Measurements from ENCODE around the gene ARMH2. TPM values are rescaled to one million over a fixed set of nuclear protein-coding genes. Genes with fewer than 3 reads are reported as not detected.
"Not testable (repeated sequence)": the region's sequence is repeated elsewhere in the genome, so short reads cannot be mapped to it uniquely, and the experiment has no call there.

The ARMH2 gene
- total and polyA plus RNA-seq, 10 of the 15 experiments (the other 5 are each of a cell fraction or from before 2014, with no cell fraction given), result 0.18 to 0.46 TPM; not detected in 8

GRCh38 chr6:24755279-24755678 lies 43.4 kb downstream of the ARMH2 start:
- CTCF ChIA-PET, result interaction anchor here (0.7 to 2.6 kb wide), 3 partner anchors 11 to 1071 kb away, joined by 3 to 8 read pairs (median 3); no protein-coding TSS in a partner anchor
- SMC1A ChIA-PET (ENCODE audit: uncharacterized antibody, unreplicated experiment), result no interaction called here
- H3K27me3 ChIP-seq (replicated peaks in 1 of 2; ENCODE audit: control insufficient read depth in 2 of 2, insufficient read depth in 2 of 2, low read length in 1 of 2), result no peaks in the 10 kb centered on the region
- RAD21 ChIA-PET (ENCODE audit: unreplicated experiment), result no interaction called here
- intact Hi-C loops (cut with micrococcal nuclease; ENCODE audit: unreplicated experiment) (no loop called here), in situ Hi-C loops (cut with MboI) (no loop called here)
- H3K9ac ChIP-seq (ENCODE audit: control insufficient read depth, insufficient read depth, low read length), result no peak overlapping the region
- H3K4me2 ChIP-seq (ENCODE audit: control insufficient read depth, insufficient read depth), result no peak overlapping the region
- POLR2A ChIA-PET, result no interaction called here
- no peak overlapping the region for H3K27ac ChIP-seq (ENCODE audit: control insufficient read depth, insufficient read depth)
- peaks cover 2% of the 10 kb centered on the region; the same call in 2 of the 3 replicates for H3K9me3 ChIP-seq (replicated peaks; ENCODE audit: control insufficient read depth, insufficient read depth, low read length)
- ATAC-seq (no peak), DNase-seq (ENCODE audit: low read depth, low spot score) (no peak), FAIRE-seq (no peak)
- no TSS peak for BruUV-seq (replicated peaks)
- no peaks in the 10 kb centered on the region for H3K4me1 ChIP-seq (ENCODE audit: control insufficient read depth, insufficient read depth, low read length)
- no peaks in the 10 kb centered on the region for H3K79me2 ChIP-seq (ENCODE audit: control insufficient read depth, insufficient read depth, low read length)
- TF ChIP-seq RBBP5 (conservative IDR thresholded peaks at IDR 0.05) (no peak), E4F1 (IDR thresholded peaks at IDR 0.05; ENCODE audit: borderline replicate concordance, partially characterized antibody) (no peak), ZNF217 (IDR thresholded peaks at IDR 0.05) (no peak), IRF5 (IDR thresholded peaks at IDR 0.05; ENCODE audit: borderline replicate concordance) (no peak), SMAD5 (IDR thresholded peaks at IDR 0.05; ENCODE audit: low read depth) (no peak)
- H4K20me1 ChIP-seq (ENCODE audit: control insufficient read depth, insufficient read depth), result no peaks in the 10 kb centered on the region
- no peak overlapping the region for H3K4me3 ChIP-seq
- no peak overlapping the region for H2AFZ ChIP-seq (ENCODE audit: control insufficient read depth, low read depth, low read length)
- no peaks in the 10 kb centered on the region for H3K36me3 ChIP-seq (ENCODE audit: control insufficient read depth in 2 of 2, insufficient read depth in 2 of 2, low read length in 1 of 2)

GRCh38 chr6:24754378-24754777 lies 44.3 kb downstream of the ARMH2 start:
- H2AFZ ChIP-seq (ENCODE audit: control insufficient read depth, low read depth, low read length); H3K9ac ChIP-seq (ENCODE audit: control insufficient read depth, insufficient read depth, low read length); H4K20me1 ChIP-seq (ENCODE audit: control insufficient read depth, insufficient read depth); H3K4me1 ChIP-seq (ENCODE audit: control insufficient read depth, insufficient read depth, low read length); BruUV-seq (replicated peaks); in situ Hi-C loops (cut with MboI); POLR2A ChIA-PET; DNase-seq (ENCODE audit: low read depth, low spot score); RAD21 ChIA-PET (ENCODE audit: unreplicated experiment); H3K27ac ChIP-seq (ENCODE audit: control insufficient read depth, insufficient read depth); intact Hi-C loops (cut with micrococcal nuclease; ENCODE audit: unreplicated experiment); H3K27me3 ChIP-seq (replicated peaks in 1 of 2; ENCODE audit: control insufficient read depth in 2 of 2, insufficient read depth in 2 of 2, low read length in 1 of 2); H3K36me3 ChIP-seq (ENCODE audit: control insufficient read depth in 2 of 2, insufficient read depth in 2 of 2, low read length in 1 of 2); H3K9me3 ChIP-seq (replicated peaks; ENCODE audit: control insufficient read depth, insufficient read depth, low read length); H3K4me3 ChIP-seq; H3K79me2 ChIP-seq (ENCODE audit: control insufficient read depth, insufficient read depth, low read length); FAIRE-seq; H3K4me2 ChIP-seq (ENCODE audit: control insufficient read depth, insufficient read depth); ATAC-seq: not testable (repeated sequence)
- SMC1A ChIA-PET (ENCODE audit: uncharacterized antibody, unreplicated experiment), result interaction anchor here (0.7 to 1.6 kb wide), 3 partner anchors 16 to 109 kb away, joined by 3 to 5 read pairs (median 3); partner anchors contain the start of gene KIAA0319
- CTCF ChIA-PET, result interaction anchor here (0.6 to 2.6 kb wide), 5 partner anchors 12 to 271 kb away, joined by 3 to 8 read pairs (median 3); no protein-coding TSS in a partner anchor
- 28% methylated on average over 4 of the region's 4 CpGs for WGBS (ENCODE audit: insufficient coverage, insufficient replicate concordance, low lambda C conversion rate, missing lambda C conversion rate)

Measured in GM12878 (cell line).